B cell (primary cell): Measurements from ENCODE around the gene SMYD2. TPM values are rescaled to one million over a fixed set of nuclear protein-coding genes. Genes with fewer than 3 reads are reported as not detected.

ENCODE experiments used
- ATAC-seq: fragments of 200-7000 bp; cut with Tn5 transposase; one replicate; pipeline ENCODE4 v1.10.0; 2021; ENCODE audit warnings: low read depth, mild to moderate bottlenecking, moderate number of reproducible peaks, moderate library complexity
- CTCF ChIA-PET: fragments of 350-600 bp; sonication (Branson Sonifier 250); formaldehyde crosslinking; loops from one replicate; lab custom pipeline; 2021; ENCODE audit warnings: antibody characterized with exemption, inconsistent platforms; lab: Charles Lee
- POLR2A ChIA-PET: fragments of 350-600 bp; sonication (Branson Sonifier 250); formaldehyde crosslinking; loops from one replicate; lab custom pipeline; 2021; ENCODE audit warnings: antibody characterized with exemption; lab: Charles Lee
- DNase-seq: peaks from one replicate; pipeline ENCODE4 v3.0.0; 2013
- H2AFZ ChIP-seq: 2 replicates; pipeline ENCODE4 v1.6.1; 2012; ENCODE audit warnings: mild to moderate bottlenecking, low read depth, low read length; ENCODE audit not compliant: insufficient read depth, poor library complexity, severe bottlenecking
- H3K27ac ChIP-seq, 2 donors: 1 replicate in 1 of 2; 2 replicates in 1 of 2; pipeline ENCODE4 v1.5.1; 2012 to 2013; ENCODE audit warnings: low read length in 2 of 2, mild to moderate bottlenecking in 2 of 2, moderate library complexity in 1 of 2
- H3K27me3 ChIP-seq, 4 experiments: fragments of 200-600 bp in 1 of 4; sonication (generic) in 1 of 4; replicated peaks in 1 of 4; 1 replicate in 2 of 4; 2 replicates in 2 of 4; pipeline versions ENCODE4 v1.6.1 to v1.7.0; 2013 to 2016; ENCODE audit warnings: low read length in 3 of 4, mild to moderate bottlenecking in 2 of 4, mixed read lengths in 1 of 4, moderate library complexity in 1 of 4; ENCODE audit not compliant: insufficient read depth in 4 of 4, control insufficient read depth in 3 of 4; ENCODE audit errors: control extremely low read depth in 1 of 4
- H3K36me3 ChIP-seq, 2 experiments: replicated peaks in 1 of 2; 1 replicate in 1 of 2; 2 replicates in 1 of 2; pipeline versions ENCODE4 v1.6.1 to v1.7.1; 2013; ENCODE audit warnings: low read length in 1 of 2; ENCODE audit not compliant: insufficient read depth in 2 of 2, control insufficient read depth in 1 of 2; ENCODE audit errors: control extremely low read depth in 1 of 2, extremely low read depth in 1 of 2
- H3K4me1 ChIP-seq, 2 donors: fragments of 200-600 bp in 1 of 2; sonication (generic) in 1 of 2; 1 replicate in 1 of 2; 2 replicates in 1 of 2; pipeline versions ENCODE4 v1.5.1 to v1.6.1; 2013 to 2017; ENCODE audit warnings: low read length in 2 of 2; ENCODE audit not compliant: control insufficient read depth in 2 of 2, insufficient read depth in 2 of 2
- H3K4me2 ChIP-seq: replicated peaks from 2 replicates; pipeline ENCODE3; 2012; ENCODE audit warnings: mild to moderate bottlenecking, low read depth, low read length; ENCODE audit not compliant: poor library complexity, severe bottlenecking
- H3K4me3 ChIP-seq, 5 experiments: fragments of 200-600 bp in 1 of 5; sonication (generic) in 1 of 5; 1 replicate in 3 of 5; 2 replicates in 2 of 5; pipeline versions ENCODE4 v1.5.1 to v1.7.0; 2011 to 2016; ENCODE audit warnings: low read length in 4 of 5, mild to moderate bottlenecking in 4 of 5, low read depth in 2 of 5, control low read depth in 1 of 5, moderate library complexity in 1 of 5; ENCODE audit not compliant: insufficient read depth in 1 of 5; ENCODE audit errors: control extremely low read depth in 1 of 5, extremely low read depth in 1 of 5
- H3K79me2 ChIP-seq: fragments of 200-600 bp; sonication (generic); one replicate; pipeline ENCODE4 v1.6.0; 2016; ENCODE audit warnings: low read length; ENCODE audit not compliant: control insufficient read depth, insufficient read depth
- H3K9ac ChIP-seq: fragments of 200-600 bp; sonication (generic); 2 replicates; pipeline ENCODE4 v1.6.1; 2017; ENCODE audit warnings: mild to moderate bottlenecking, low read length, moderate library complexity
- H3K9me3 ChIP-seq, 3 donors: one replicate each; pipeline versions ENCODE4 v1.6.1 to v1.7.1; 2013; ENCODE audit warnings: low read length in 2 of 3; ENCODE audit not compliant: control insufficient read depth in 2 of 3, insufficient read depth in 1 of 3; ENCODE audit errors: control extremely low read depth in 1 of 3
- H4K20me1 ChIP-seq: 2 replicates; pipeline ENCODE4 v1.6.0; 2012; ENCODE audit warnings: mild to moderate bottlenecking, low read length; ENCODE audit not compliant: insufficient read depth, control insufficient read depth, poor library complexity, severe bottlenecking
- H3K27ac Mint-ChIP-seq: one replicate; pipeline ENCODE4 v1.8.0; 2021; ENCODE audit warnings: mixed read lengths
- H3K27me3 Mint-ChIP-seq: one replicate; pipeline ENCODE4 v1.8.0; 2021; ENCODE audit warnings: mixed read lengths
- H3K4me1 Mint-ChIP-seq: one replicate; pipeline ENCODE4 v1.8.0; 2021; ENCODE audit warnings: mixed read lengths
- H3K4me3 Mint-ChIP-seq: one replicate; pipeline ENCODE4 v1.8.0; 2021; ENCODE audit warnings: mixed read lengths
- H3K9me3 Mint-ChIP-seq: one replicate; pipeline ENCODE4 v1.8.0; 2022; ENCODE audit warnings: mixed read lengths; ENCODE audit not compliant: insufficient read depth
- EZH2 ChIP-seq: IDR thresholded peaks from 2 replicates; pipeline ENCODE4 v1.6.1; 2012; ENCODE audit warnings: borderline replicate concordance, low read depth, mild to moderate bottlenecking, moderate library complexity, low read length; ENCODE audit not compliant: insufficient read depth, poor library complexity, severe bottlenecking
- WGBS: methylation state at CpG from one replicate; pipeline ENCODE4 v1.1.5; 2013; ENCODE audit warnings: missing lambda C conversion rate; ENCODE audit not compliant: insufficient coverage; 5-methylcytosine and 5-hydroxymethylcytosine counted together
- intact Hi-C: fragments of 100-400 bp; cut with micrococcal nuclease; formaldehyde crosslinking; loops from one replicate; pipeline ENCODE4 v1.10.0; 2022
- polyA plus RNA-seq: library from polyadenylated mRNA; depleted of rRNA; stranded (reverse); fragments of >200 nt; gene quantifications from 2 replicates; pipeline ENCODE4 v1.2.3, GENCODE V29; 2012
- total RNA-seq, 2 donors: library from RNA; stranded (reverse); fragments of 120-200 nt in 1 of 2; gene quantifications; 1 replicate in 1 of 2; 2 replicates in 1 of 2; pipeline versions ENCODE4 v1.2.3 to v1.2.4, GENCODE V29; 2013 to 2022
- TF ChIP-seq, protein P1 (sequence below): fragments of 200-600 bp; IDR thresholded peaks from one replicate; pipeline ENCODE4 v1.8.0; 2022; ENCODE audit warnings: antibody characterized with exemption, mild to moderate bottlenecking

SMYD2 gene
- total and polyA plus RNA-seq, 2 donors (not counting 1 experiment from before 2014, with no cell fraction given): 21.2 to 29.1 TPM

GRCh38 chr1:214329470-214330220 is 48.7 kb downstream of the SMYD2 start:
- Histone ChIP-seq H3K9ac (no peak overlapping the region), H3K36me3 (peaks cover 0 to 15% of the 10 kb centered on the region in 2 experiments), H3K27me3 (no peaks in the 10 kb centered on the region), H3K27ac (no peak overlapping the region), H4K20me1 (no peaks in the 10 kb centered on the region), H3K4me1 (no peaks in the 10 kb centered on the region), H3K79me2 (no peaks in the 10 kb centered on the region), H3K4me2 (no peak overlapping the region), H3K4me3 (no peak overlapping the region), H3K9me3 (no peaks in the 10 kb centered on the region), H2AFZ (no peak overlapping the region)
- H3K4me3 Mint-ChIP-seq: no peak overlapping the region
- ATAC-seq: no peak
- TF ChIP-seq, protein P1, sequence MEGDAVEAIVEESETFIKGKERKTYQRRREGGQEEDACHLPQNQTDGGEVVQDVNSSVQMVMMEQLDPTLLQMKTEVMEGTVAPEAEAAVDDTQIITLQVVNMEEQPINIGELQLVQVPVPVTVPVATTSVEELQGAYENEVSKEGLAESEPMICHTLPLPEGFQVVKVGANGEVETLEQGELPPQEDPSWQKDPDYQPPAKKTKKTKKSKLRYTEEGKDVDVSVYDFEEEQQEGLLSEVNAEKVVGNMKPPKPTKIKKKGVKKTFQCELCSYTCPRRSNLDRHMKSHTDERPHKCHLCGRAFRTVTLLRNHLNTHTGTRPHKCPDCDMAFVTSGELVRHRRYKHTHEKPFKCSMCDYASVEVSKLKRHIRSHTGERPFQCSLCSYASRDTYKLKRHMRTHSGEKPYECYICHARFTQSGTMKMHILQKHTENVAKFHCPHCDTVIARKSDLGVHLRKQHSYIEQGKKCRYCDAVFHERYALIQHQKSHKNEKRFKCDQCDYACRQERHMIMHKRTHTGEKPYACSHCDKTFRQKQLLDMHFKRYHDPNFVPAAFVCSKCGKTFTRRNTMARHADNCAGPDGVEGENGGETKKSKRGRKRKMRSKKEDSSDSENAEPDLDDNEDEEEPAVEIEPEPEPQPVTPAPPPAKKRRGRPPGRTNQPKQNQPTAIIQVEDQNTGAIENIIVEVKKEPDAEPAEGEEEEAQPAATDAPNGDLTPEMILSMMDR: no peak
- no peak for TF ChIP-seq EZH2
- peaks cover 16% of the 10 kb centered on the region for H3K4me1 Mint-ChIP-seq
- WGBS: 96% methylated on average over 20 of the region's 20 CpGs
- H3K9me3 Mint-ChIP-seq: no peaks in the 10 kb centered on the region
- CTCF ChIA-PET: interaction anchor here (0.7 to 11.7 kb wide), 37 partner anchors 8 to 1207 kb away, joined by 3 to 643 read pairs (median 6); partner anchors contain the start of gene SMYD2
- intact Hi-C loops: loop anchor here (2.0 to 5.0 kb wide), 4 partner anchors 47 to 1207 kb away; partner anchors contain the start of gene SMYD2
- H3K27ac Mint-ChIP-seq: no peak overlapping the region
- H3K27me3 Mint-ChIP-seq: no peaks in the 10 kb centered on the region
- DNase-seq: no peak
- POLR2A ChIA-PET: no interaction called here

GRCh38 chr1:214330222-214330621 is 49.3 kb downstream of the SMYD2 start:
- Histone ChIP-seq H4K20me1 (no peaks in the 10 kb centered on the region), H3K79me2 (no peaks in the 10 kb centered on the region), H3K9me3 (no peaks in the 10 kb centered on the region), H2AFZ (no peak overlapping the region), H3K27ac (no peak overlapping the region), H3K27me3 (no peaks in the 10 kb centered on the region), H3K36me3 (peaks cover 0 to 17% of the 10 kb centered on the region in 2 experiments), H3K4me2 (no peak overlapping the region), H3K9ac (no peak overlapping the region), H3K4me1 (no peaks in the 10 kb centered on the region), H3K4me3 (no peak overlapping the region)
- ATAC-seq (no peak), DNase-seq (no peak)
- Mint-ChIP-seq H3K27ac (no peak overlapping the region), H3K4me1 (peaks cover 16% of the 10 kb centered on the region), H3K27me3 (no peaks in the 10 kb centered on the region), H3K4me3 (no peak overlapping the region), H3K9me3 (no peaks in the 10 kb centered on the region)
- ChIA-PET CTCF (interaction anchor here (0.8 to 11.7 kb wide), 15 partner anchors 8 to 296 kb away, joined by 3 to 643 read pairs (median 8); no protein-coding TSS in a partner anchor), POLR2A (no interaction called here)
- intact Hi-C loops: loop anchor here (5.0 kb wide), 2 partner anchors 297 to 1197 kb away; no protein-coding TSS in a partner anchor
- TF ChIP-seq EZH2: no peak
- TF ChIP-seq, protein P1: no peak
- no CpG with 5 or more reads among the region's 3 CpGs for WGBS
